NCI-H128 (cell line): Measurements from ENCODE around the gene FAT1.

Experiments
- DNase-seq: peaks from one replicate; lab custom pipeline; 2025; ENCODE audit not compliant: unreplicated experiment; lab: John Stamatoyannopoulos, UW

FAT1 gene

DNA sequence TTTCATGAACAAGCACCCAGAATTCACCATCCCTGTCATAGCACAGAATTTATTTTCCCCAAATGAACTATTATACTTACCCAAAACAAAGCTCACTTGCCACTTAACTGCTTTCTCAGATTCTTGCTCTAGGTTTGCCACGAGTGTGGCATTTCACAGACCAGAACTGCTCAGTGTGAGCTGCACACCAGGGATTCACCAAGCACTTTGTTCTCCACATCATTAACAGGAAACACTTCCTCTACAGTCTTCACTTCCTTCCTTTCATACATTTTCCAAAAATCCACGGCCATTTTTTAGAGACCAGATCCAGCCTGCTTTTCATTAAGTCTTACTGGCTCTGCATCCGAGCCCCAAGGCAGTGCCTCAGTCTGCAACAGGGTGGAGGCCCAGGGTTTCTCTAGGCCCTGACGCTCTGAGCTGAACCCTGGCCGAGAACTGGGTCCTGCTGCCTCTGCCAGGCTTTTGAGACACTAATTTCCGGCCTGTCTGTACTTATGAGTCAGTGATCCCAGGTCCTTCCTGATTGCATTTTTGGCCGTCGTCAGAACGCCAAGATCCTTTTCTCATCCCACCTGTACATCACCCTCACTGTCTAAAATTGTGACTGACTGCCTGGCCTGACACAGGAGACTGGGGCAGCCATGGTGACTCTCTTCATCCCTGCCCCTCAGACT, 100.7 kb downstream of the FAT1 start:
- no peak for DNase-seq

DNA sequence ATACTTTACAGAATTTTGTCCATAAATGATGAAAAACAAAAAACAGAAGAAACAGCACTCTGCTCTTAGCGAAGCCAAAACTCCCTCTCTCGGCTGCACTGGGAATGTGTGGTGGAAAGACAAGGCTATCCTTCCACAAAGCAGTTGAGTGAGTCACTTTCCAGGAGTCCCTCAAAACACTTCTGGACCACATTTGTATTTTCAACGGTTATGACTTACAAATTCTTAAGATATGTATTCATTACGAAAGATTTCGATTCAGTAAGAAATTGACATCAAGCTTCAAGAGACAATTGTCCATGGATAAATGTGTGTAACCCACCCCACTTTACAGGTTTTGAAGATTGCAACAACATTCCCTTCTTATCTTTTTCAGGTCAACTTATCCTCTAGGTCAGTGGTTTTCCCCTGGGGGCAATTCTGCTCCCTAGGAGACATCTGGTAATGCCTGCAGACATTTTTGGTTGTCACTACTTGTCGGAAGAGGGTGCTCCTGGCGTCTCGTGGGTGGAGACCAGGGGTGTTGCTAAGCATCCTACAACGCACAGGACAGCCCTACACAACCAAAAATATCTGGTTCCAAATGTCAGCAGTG, 101.6 kb downstream of the FAT1 start:
- no peak for DNase-seq

DNA sequence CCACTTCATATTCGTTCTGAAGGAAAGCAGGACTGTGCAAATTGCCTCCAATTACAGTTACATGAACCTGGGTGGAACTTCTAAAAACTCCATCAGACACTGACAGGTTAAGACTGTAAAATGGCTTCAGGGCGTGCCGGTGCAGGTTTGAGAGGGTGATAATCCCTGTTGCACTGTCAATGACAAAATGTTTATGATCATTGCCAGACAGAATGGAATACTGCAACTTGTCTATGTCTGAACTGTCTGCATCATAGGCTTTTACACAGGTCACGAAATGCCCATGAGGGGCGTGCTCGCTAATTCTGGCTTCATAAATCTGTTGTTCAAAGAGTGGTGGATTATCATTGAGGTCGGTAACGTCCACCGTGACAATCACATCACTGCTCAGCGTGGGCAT, 104.6 kb downstream of the FAT1 start:
- DNase-seq: no peak

DNA sequence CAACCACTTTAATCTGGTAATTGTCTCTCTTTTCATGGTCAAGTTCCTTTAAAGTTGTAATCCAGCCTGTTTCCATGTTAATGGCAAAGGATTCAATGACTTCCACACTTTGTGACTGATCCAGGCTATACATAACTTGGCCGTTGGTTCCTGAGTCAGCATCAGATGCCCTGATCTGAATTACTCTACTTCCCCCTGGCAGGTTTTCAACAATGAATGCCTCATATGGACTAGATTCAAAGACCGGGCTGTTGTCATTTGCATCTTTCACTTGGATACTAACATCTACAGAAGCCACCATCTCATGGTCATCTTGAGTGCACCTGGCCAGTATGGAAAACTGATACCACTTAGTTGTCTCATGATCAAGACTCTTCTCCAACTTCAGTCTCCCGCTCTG, 105.7 kb downstream of the FAT1 start:
- DNase-seq: no peak

DNA sequence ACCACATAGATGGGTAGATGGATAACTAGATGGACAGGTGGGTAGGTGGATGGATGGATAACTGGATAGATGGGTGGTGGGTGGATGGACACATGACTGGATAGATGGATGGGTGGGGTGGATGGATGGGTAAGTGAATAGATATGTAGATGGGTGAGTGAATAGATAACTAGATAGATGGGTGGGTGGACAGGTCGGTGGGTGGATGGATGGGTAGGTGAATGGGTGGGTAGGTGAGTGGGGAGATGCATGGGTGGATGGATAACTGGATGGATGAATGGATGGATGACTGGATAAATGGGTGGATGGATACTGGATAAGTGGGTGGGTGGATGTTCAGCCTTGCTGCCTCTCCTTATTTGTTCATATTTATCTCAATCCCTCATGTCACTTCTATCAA, 116.2 kb downstream of the FAT1 start:
- no peak for DNase-seq

DNA sequence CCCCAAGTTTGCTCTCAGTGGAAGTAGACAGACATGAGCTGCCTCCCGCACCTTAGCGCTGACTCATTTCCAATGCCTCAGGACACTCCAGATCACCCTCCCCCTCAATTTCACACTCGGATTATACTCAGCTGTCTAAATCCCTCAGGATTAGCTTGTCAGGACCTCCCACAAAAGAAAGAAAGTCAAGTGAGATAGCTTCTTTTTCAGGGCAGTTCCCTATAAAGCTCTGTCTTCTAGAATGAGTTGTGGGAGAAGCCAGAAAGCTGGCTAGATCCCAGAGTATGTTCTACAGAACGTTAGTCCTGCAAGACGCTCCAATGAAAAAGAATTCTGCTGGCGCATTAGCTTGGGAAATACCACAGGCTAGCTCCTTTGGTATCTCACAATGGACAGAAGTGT, 117.1 kb downstream of the FAT1 start:
- DNase-seq: no peak

DNA sequence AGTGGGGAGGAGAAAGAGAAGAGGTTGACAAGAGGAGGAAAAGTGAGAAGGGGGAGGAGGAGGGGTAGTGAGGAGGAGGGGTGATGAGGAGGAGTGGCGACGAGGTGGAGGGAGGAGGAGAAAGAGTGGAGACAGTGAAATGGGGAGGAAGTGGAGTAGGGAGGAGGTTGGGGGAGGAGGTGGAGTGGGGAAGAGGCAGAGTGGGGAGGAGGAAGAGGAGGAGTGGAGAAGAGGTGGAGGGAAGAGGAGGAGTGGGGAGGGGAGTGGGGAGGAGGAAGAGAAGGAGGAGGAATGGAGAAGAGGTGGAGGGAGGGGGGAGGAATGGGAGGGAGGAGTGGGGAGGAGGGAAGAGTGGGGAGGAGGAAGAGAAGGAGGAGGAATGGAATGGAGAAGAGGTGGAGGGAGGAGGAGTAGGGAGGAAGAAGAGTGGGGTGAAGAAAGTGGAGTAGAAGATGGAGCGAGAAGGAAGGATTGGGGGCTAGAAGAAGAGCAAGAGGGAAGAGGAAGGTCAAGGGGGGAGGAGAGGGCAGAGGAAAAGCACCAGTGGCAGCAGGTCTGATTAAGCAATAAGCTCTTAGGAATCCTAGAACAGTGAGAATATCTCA, 118.3 kb downstream of the FAT1 start:
- no peak for DNase-seq

DNA sequence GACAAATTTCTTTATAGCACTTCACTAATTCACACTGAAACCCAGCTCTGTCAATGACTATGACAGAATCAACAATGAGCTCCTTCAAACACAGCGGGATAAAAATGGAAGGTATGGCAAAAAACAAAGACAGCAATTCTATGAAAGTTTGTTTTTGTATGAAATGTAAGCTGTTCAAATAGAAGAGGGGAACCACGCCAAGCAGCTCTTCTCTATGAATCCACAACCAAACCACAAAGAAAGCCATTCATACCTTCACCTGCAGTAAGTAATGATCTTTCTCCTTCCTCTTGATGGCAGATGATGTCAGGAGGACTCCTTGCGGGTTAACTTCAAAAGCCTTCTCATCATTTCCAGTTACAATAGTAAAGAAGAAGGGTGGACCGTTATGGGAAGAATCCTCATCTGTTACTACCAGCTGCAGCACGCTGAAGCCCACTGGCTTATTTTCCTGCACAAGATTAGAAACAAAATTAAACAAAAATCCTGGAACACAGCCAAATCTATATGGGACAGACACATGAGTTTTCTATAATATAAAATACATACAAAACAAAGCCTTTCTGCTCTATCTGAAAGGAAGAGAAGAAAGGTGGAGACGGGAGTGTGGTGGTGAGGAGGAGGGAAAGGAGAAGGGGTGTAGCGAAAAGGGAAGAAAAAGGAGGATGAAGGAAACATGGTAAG, 119.4 kb downstream of the FAT1 start:
- no peak for DNase-seq

DNA sequence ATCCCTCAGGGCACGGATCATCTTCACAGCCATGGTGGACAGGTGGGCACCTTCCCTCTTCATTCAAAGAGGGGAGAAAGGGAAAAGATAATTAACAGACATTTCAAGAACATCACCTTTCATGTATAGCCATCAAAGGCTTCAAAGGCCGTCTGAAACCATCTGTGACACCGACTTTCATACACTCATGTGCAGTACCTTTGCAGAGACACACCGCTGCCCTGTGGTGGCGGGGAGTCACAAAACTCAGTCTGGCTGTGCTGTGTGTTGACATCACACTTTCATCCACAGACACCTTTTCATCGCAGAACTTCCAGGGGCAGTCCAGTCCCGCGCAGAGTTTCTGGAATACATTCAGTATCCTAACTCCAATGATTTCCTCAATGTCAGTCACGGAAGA, 120.7 kb downstream of the FAT1 start:
- DNase-seq: no peak

DNA sequence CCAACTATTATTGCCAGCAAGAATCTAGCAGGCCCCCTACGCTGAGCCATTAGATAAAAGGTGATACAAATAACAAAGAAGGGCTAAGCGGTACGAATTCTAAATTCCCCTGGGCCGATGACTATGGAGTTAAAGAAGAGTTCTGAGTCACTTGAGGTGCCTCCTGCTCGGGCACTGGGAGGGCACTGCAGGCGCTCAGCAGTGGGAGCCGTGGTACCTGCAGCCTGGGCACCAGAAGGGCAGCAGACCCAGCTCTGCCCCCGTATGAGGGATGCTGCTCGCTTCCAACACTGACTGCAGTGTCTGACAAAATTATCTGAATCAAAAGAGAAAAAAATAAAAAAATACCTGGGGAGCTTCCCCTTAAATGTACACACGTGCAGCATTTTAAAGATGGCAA, 124.2 kb downstream of the FAT1 start:
- no peak for DNase-seq

DNA sequence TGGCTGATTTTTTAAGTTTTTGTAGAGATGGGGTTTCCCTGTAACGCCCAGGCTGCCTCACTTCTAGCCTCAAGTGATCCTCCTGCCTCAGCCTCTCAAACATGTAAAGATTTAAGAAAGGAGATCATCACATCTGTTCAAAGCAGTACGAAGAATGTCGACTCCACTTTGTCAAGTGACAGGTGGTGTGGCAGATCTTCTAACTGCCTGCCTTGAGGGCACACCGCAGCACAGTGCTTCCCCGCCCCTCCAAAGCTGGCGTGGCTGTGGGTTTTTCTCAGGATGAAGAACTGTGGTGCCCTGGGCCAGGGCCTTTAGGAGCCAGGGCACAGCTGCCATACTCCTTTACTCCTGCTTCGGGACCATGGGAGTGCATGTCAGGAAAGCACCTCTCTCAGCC, 125.0 kb downstream of the FAT1 start:
- DNase-seq: no peak

DNA sequence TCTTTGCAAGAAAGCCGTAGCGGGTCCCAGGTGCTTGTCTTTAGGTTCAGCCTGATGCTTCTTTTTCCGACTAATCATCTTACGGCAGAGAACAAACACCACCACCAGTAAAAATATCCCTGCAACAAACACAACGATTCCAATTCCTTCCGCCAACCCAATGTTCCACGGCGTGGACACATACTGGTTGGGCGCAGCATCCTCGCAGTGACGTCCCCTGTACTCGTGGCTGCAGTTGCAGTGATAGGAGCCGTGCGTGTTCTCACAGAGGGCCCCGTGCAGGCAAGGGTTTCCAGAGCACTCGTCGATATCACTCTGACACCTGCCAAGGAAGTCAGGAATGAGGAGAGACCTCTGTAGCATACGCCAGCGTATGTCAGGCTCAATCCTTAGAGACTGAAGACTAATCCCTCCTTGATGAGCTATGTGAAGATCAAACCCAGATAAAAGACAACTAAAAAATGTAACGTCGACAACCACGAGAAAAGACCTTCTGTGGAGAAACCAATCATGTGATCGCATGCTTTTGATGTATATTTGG, 126.7 kb downstream of the FAT1 start:
- no peak for DNase-seq

DNA sequence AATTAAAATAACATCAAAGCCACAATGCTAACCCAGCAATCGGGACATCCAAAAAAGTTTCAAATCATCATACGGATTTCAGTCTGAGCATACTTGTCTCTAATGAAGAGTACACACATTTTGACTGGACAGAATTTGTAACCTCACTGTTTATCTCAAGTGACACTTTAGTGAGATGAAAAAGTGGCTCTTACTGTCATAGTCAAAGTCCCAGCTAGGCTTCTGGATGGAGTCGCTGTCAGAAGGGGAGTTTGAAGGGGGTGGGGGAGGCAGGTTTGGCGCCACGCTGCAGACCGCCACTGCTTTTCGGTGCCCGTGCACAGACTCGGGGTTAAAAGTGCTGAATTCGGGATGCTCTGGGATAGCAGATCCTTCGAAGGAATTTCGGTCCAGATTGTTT, 127.3 kb downstream of the FAT1 start:
- no peak for DNase-seq

DNA sequence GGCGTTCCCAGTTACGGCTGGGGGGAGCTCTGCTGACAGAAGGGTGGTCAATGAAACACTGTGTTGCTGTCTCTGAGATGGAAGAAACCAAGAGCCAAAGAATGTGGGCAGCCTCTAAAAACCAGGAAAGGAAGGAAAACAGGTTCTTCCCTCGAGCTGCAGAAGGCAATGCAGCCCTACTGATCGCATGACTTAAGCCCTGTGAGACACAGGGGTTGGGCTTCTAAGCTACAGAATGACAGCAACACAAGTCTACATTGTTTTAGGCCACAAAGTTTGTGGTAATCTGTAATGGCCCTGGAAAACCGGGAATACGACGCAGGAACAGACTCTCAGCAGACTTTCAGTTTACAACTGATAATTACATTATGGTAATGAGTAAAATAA, 130.1 kb downstream of the FAT1 start:
- no peak for DNase-seq

DNA sequence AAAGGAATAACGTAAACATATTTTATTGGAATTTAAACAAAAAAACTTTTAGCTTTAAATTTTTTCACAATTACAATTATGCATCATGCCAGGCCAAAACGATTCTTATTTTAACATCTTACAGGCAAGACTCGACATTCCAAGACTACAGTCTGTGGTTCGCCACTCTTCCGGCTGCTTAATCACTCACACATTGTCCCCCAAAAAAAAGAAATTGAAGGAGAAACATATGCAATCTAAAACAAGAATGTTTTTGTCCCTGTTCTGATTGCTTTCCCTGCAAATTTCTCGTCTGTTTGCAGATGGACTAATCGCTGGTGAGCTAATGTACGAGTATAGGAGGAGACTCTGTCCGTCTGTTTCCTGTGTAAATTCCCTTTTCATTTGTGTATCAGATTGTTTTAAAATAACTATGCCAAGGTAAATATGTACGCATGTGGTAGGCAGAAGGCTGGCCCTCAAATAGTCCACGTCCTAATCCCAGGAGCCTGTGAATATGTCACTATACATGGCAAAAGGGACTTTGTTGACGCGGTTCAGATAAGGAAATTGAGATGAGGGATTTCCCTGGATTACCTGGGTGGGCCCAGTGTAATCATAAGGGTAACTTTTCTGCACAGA, 130.6 kb downstream of the FAT1 start:
- DNase-seq: no peak

DNA sequence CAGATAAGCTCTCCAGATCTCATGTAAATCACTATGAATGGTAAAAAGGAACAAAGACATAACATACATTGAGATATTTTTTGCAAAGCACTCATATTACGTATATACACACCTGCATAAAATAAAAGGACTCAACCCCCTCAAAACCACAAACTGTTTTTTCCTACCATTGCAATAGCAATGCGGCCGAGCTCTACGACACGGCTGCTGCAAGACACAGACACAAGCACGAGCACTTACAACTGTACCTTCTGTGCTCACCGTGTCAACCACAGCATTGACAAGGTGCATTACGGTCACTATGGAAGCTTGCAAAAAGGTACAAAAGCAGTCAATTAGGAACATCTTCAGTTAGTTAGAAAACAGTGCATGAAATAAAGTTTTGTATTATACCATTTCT, 131.2 kb downstream of the FAT1 start:
- no peak for DNase-seq

DNA sequence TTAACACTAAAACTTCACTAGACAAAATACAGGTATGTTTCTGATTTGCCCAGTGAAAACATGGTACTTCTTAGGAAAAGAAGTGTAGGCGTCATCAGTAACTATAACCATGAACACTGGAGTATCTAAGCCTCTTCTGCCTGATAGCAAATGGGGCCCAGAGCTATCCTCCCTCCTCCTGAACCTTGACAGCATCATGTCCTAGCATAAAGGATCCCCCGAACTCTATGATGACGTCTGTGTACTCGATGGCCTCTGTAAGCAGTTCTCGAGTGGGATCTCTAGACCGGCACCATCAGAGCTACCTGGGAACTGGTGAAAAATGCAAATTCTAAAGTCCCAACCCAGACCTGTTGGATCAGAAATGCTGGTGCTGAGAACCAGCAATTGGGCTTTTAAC, 132.0 kb downstream of the FAT1 start:
- no peak for DNase-seq

DNA sequence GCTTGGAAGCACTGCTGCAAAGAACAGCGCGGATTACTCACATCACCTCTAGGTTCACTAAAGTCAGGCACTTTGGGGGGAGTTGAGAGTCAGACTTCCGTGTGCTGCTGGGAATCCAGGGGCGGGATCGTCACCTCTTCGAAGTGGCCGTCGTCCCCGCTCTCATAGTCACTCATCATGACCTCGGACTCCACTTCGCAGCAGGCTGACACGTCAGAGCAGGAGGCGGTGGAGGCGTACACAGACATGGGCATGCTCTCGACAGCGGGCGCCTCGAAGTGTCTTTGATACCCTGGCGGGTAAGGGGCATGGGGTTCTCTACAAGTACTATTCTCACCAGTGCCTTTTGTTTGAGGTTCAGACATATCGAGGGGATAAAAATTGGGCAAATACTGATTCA, 135.2 kb downstream of the FAT1 start:
- DNase-seq: no peak

DNA sequence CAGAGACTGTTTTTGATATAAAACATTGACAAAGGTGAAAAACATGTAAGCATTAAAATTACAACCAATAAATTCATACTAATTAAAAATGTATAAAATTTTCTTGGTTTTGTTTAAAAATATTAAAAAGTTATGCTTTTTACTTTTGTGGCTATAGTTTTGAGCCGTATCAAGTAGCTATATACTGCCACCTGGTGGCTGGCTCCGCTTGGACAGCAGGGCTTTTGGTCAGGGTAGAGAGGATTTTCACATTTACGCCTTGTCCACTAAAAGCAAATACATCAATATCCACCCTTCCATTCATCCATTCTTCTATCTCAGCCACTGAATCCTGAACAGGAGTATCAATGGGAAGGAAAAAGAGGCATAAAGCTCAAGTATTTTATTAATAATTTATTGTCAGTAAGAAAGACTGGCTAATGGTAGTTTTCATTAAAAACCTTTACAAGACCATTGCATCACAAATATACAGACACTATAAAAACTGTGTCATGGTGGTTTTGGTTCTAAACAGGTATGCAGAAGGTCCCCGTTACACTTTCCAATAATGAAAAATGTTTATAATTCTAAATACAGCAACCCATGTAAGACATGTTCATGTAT, 136.1 kb downstream of the FAT1 start:
- no peak for DNase-seq

DNA sequence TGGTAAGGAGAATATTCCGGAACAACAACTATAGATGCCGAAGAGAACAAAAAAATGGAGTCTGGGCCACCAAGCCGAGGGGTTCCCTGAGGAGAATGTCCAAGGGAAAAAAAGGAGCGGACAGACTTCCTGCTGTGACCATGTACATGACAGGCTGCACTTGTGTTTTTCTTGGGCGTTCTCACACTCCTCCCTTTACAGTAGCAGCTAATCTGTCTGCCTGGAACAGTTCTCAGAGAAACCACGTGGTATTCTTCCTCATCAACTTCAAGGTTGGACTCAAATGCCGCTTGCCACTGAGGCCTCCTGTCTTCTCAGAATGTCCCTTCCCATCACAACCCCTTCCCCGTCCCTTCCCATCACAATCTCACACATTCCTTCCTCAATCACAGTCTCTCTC, 137.5 kb downstream of the FAT1 start:
- DNase-seq: no peak

DNA sequence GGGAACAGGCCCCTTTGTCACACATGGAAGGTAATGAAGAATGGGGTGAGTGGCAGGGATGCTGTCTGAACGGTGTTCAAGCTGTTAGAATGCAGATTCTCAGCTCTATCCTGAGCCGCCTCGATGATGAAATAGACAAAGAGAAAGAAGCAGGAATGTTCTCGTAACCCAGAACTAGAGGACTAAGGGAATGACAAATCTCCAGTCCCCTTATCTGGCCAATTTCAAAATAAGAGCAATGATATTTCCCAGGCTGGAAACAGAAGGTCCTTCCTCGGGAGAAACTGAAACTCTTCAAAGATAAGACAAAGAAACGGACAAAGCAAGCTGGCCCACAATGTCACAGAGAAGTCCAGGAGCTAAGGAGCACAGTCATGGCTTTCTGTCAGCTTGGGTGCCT, 138.7 kb downstream of the FAT1 start:
- no peak for DNase-seq
